HG02642 (cell line): ENCODE measurements around the gene SEMA3D.

Experiments
- ATAC-seq: cut with Tn5 transposase; IDR thresholded peaks from one replicate; pipeline ENCODE4 v1.9.1; 2021; ENCODE audit warnings: mild to moderate bottlenecking; ENCODE audit not compliant: unreplicated experiment, poor library complexity

Gene SEMA3D

GRCh38 chr7:85186521-85187241 lies at the start of gene SEMA3D:
Gene SEMA3D, minus strand, starts transcription at chr7:85187056. Its CDS starts 65,165 bp downstream, at chr7:85121891.
- peak; percentile 95 for ATAC-seq

GRCh38 chr7:85234730-85235129 lies 47.9 kb upstream of the SEMA3D start:
- ATAC-seq = no peak

- no peak for ATAC-seq
These were observed 45.2 kb upstream of the SEMA3D start for GRCh38 chr7:85232068-85232467.

GRCh38 chr7:85230623-85231022 lies 43.8 kb upstream of the SEMA3D start:
- no peak for ATAC-seq

GRCh38 chr7:85229544-85229943 lies 42.7 kb upstream of the SEMA3D start:
- ATAC-seq = no peak

GRCh38 chr7:85226361-85227085 lies 39.7 kb upstream of the SEMA3D start:
- no peak for ATAC-seq

GRCh38 chr7:85224171-85224570 lies 37.3 kb upstream of the SEMA3D start:
- no peak for ATAC-seq

GRCh38 chr7:85222522-85222921 lies 35.7 kb upstream of the SEMA3D start:
- no peak for ATAC-seq

- ATAC-seq = no peak
These were observed 34.9 kb upstream of the SEMA3D start for GRCh38 chr7:85221796-85222195.

- ATAC-seq = no peak
These were observed 33.8 kb upstream of the SEMA3D start for GRCh38 chr7:85220651-85221050.

- no peak for ATAC-seq
These were observed 33.2 kb upstream of the SEMA3D start for GRCh38 chr7:85220023-85220422.

GRCh38 chr7:85217085-85217484 lies 30.2 kb upstream of the SEMA3D start:
- ATAC-seq = no peak

GRCh38 chr7:85215098-85215497 lies 28.2 kb upstream of the SEMA3D start:
- peak; percentile 86 for ATAC-seq

- no peak for ATAC-seq
These were observed 26.6 kb upstream of the SEMA3D start for GRCh38 chr7:85213500-85213899.

- no peak for ATAC-seq
These were observed 18.9 kb upstream of the SEMA3D start for GRCh38 chr7:85205754-85206153.

GRCh38 chr7:85204496-85204895 lies 17.6 kb upstream of the SEMA3D start:
- ATAC-seq = no peak

GRCh38 chr7:85204061-85204460 lies 17.2 kb upstream of the SEMA3D start:
- ATAC-seq = no peak

- ATAC-seq = no peak
These were observed 14.4 kb upstream of the SEMA3D start for GRCh38 chr7:85201209-85201608.

- no peak for ATAC-seq
These were observed 9.8 kb upstream of the SEMA3D start for GRCh38 chr7:85196696-85197095.

GRCh38 chr7:85191383-85191782 lies 4.5 kb upstream of the SEMA3D start:
- ATAC-seq = no peak

GRCh38 chr7:85186083-85186520 lies 754 bp downstream of the SEMA3D start:
- peak; percentile 28 for ATAC-seq
